Upper lobe of left lung (tissue), 6 donors: ENCODE data around the gene PLEKHG4B. TPM values are rescaled to one million over a fixed set of nuclear protein-coding genes. Genes with fewer than 3 reads are reported as not detected.

ENCODE experiments used
- ATAC-seq, 2 donors: fragments of 200-7000 bp; cut with Tn5 transposase; one replicate each; pipeline ENCODE4 v1.9.1; 2022; ENCODE audit warnings: mild to moderate bottlenecking in 2 of 2, moderate library complexity in 2 of 2; ENCODE audit not compliant: low FRiP score in 2 of 2
- DNase-seq, 2 donors: peaks; one replicate each; pipeline ENCODE4 v3.0.0-alpha.2; 2019 to 2020
- H3K27ac ChIP-seq, 4 donors: fragments of 200-600 bp; sonication (generic); one replicate each; pipeline ENCODE4 v1.5.1; 2016 to 2019
- H3K27me3 ChIP-seq, 4 donors: fragments of 200-600 bp; sonication (generic); one replicate each; pipeline ENCODE4 v1.5.1; 2017 to 2019
- H3K36me3 ChIP-seq, 4 donors: fragments of 200-600 bp; sonication (generic); one replicate each; pipeline ENCODE4 v1.5.1; 2016 to 2019
- H3K4me1 ChIP-seq, 4 donors: fragments of 200-600 bp; sonication (generic); one replicate each; pipeline ENCODE4 v1.5.1; 2018 to 2019
- H3K4me3 ChIP-seq, 4 donors: fragments of 200-600 bp; sonication (generic); one replicate each; pipeline ENCODE4 v1.5.1; 2017 to 2019; ENCODE audit warnings: mild to moderate bottlenecking in 2 of 4, moderate library complexity in 1 of 4
- H3K9me3 ChIP-seq, 4 donors: fragments of 200-600 bp; sonication (generic); one replicate each; pipeline ENCODE4 v1.5.1; 2018 to 2019
- EP300 ChIP-seq, 4 donors: sonication (generic); formaldehyde crosslinking; IDR thresholded peaks; one replicate each; pipeline ENCODE4 v1.5.1; 2017; ENCODE audit warnings: antibody characterized with exemption in 4 of 4, control low read depth in 2 of 4
- POLR2A ChIP-seq, 4 donors: fragments of 450-650 bp; IDR thresholded peaks; one replicate each; pipeline ENCODE4 v1.5.1; 2016 to 2017; ENCODE audit warnings: antibody characterized with exemption in 4 of 4, mild to moderate bottlenecking in 2 of 4
- POLR2AphosphoS5 ChIP-seq, 2 donors: sonication (generic); formaldehyde crosslinking; IDR thresholded peaks; one replicate each; pipeline ENCODE4 v1.5.1; 2017; ENCODE audit warnings: antibody characterized with exemption in 2 of 2
- WGBS, 2 donors: methylation state at CpG; one replicate each; pipeline ENCODE4 v1.1.5; 2017 to 2018; 5-methylcytosine and 5-hydroxymethylcytosine counted together
- total RNA-seq, 6 donors: library from RNA; depleted of rRNA in 4 of 6; stranded (reverse); fragments of >200 nt in 4 of 6; gene quantifications; one replicate each; pipeline versions ENCODE4 v1.1.0 to v1.2.1, GENCODE V29; 2016 to 2021
- TF ChIP-seq, protein P1 (sequence below), 6 experiments: fragments of 450-650 bp in 4 of 6; fragments of 200-600 bp in 2 of 6; sonication (generic) in 2 of 6; IDR thresholded peaks; one replicate each; pipeline ENCODE4 v1.5.1; 2016 to 2019; ENCODE audit warnings: antibody characterized with exemption in 6 of 6
- donor health status: DM: no; HTN: no; CAD: no; lungs with moderate emphysema.
- donor health status: DM: no; HTN: yes; CAD: no; lungs with severe emphysema.

PLEKHG4B gene
- total RNA-seq, 6 donors from 2014 or later, result 0.40 to 5.9 (median 2.9) TPM

DNA sequence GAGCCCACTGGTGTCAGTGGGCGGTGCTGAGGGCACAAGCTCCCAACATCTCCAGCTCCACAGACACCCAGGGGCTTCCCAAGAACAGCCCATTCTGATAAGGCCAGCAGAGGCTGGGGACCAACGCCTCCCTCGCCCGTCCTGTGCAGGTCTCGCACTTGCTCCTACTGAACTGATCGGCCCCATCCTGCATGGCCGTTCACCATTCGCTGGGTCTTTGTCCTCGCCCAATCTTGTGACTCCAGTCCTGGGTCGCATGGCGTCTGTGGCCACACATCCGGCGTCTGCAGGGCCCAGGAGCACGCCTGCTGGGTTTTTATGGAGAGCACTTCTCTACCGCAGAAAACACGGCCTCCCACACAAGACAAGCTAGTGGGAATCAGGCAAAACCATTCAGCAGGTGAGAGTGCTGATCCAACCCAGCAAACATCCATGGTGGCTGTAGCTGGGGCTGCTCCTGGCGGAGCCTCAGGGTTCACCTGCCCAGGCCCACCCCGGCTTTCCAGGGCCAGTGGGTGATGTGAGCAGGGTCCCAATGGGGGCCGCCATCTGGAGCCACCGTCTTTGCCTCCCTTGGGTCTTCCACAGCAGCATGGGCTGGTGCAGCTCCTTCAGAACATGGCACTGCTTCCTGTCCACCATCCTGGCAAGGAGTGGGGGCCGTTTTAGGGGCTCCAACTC is 106.7 kb downstream of the PLEKHG4B start:
- no peak for DNase-seq
- H3K4me1 ChIP-seq, result no peaks in the 10 kb centered on the region
- TF ChIP-seq POLR2A (IDR thresholded peaks at IDR 0.05) (no peak), EP300 (IDR thresholded peaks at IDR 0.05) (no peak), POLR2AphosphoS5 (IDR thresholded peaks at IDR 0.05) (no peak)
- TF ChIP-seq, protein P1, sequence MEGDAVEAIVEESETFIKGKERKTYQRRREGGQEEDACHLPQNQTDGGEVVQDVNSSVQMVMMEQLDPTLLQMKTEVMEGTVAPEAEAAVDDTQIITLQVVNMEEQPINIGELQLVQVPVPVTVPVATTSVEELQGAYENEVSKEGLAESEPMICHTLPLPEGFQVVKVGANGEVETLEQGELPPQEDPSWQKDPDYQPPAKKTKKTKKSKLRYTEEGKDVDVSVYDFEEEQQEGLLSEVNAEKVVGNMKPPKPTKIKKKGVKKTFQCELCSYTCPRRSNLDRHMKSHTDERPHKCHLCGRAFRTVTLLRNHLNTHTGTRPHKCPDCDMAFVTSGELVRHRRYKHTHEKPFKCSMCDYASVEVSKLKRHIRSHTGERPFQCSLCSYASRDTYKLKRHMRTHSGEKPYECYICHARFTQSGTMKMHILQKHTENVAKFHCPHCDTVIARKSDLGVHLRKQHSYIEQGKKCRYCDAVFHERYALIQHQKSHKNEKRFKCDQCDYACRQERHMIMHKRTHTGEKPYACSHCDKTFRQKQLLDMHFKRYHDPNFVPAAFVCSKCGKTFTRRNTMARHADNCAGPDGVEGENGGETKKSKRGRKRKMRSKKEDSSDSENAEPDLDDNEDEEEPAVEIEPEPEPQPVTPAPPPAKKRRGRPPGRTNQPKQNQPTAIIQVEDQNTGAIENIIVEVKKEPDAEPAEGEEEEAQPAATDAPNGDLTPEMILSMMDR (IDR thresholded peaks at IDR 0.05), result no peak
- WGBS, 2 donors, result 94 to 96% methylated on average over 18 to 21 of the region's 21 CpGs
- H3K27me3 ChIP-seq, result no peaks in the 10 kb centered on the region
- H3K4me3 ChIP-seq, result no peak overlapping the region
- H3K36me3 ChIP-seq, result peaks cover 0 to 9% (median 2%) of the 10 kb centered on the region in 4 donors
- ATAC-seq, result no peak
- H3K9me3 ChIP-seq, result no peaks in the 10 kb centered on the region
- no peak overlapping the region for H3K27ac ChIP-seq

DNA sequence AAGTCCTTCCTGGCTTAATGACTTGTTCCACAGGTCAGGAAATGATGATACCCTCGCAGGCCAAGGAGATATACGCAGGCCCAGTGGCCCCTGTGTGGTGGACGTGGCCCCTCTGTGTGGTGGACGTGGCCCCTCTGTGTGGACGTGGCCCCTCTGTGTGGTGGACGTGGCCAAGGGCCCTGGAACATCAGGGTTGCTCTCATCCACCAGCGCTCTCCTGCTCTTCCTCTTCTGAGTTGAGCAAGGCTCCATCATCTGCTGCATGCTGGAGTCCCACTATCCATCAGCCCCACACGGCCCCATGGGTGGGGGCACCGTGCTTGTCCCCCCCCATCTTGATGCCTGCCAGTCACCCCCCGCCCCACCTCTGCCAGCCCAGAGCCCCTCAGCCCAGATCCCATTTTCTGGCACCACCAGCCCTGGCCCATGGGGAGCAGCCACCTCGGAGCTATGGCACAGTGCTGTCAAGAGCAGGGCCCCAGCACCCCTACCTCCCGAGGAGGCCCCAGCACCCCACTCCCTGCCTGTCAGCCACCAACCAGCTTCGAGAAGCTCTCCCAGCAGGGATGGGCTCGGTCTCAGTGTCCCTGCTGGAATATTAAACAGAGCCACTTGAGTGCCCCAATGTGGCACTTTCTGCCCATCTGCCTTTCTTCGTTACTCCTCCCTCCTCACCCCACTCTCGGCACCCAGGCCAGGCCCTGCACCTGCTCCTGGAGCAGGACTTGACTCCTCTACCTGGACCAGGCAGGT is 107.4 kb downstream of the PLEKHG4B start:
- H3K36me3 ChIP-seq, result peaks cover 0 to 16% (median 8%) of the 10 kb centered on the region in 4 donors
- H3K4me1 ChIP-seq, result no peaks in the 10 kb centered on the region
- H3K9me3 ChIP-seq, result no peaks in the 10 kb centered on the region
- DNase-seq (no peak), ATAC-seq (no peak)
- H3K27me3 ChIP-seq, result no peaks in the 10 kb centered on the region
- H3K27ac ChIP-seq, result no peak overlapping the region
- TF ChIP-seq, protein P1 (IDR thresholded peaks at IDR 0.05), result no peak
- no peak for TF ChIP-seq POLR2A (IDR thresholded peaks at IDR 0.05)
- no peak for TF ChIP-seq POLR2AphosphoS5 (IDR thresholded peaks at IDR 0.05)
- no peak for TF ChIP-seq EP300 (IDR thresholded peaks at IDR 0.05)
- no peak overlapping the region for H3K4me3 ChIP-seq
- 92 to 96% methylated on average over 15 to 16 of the region's 16 CpGs for WGBS, 2 donors

DNA sequence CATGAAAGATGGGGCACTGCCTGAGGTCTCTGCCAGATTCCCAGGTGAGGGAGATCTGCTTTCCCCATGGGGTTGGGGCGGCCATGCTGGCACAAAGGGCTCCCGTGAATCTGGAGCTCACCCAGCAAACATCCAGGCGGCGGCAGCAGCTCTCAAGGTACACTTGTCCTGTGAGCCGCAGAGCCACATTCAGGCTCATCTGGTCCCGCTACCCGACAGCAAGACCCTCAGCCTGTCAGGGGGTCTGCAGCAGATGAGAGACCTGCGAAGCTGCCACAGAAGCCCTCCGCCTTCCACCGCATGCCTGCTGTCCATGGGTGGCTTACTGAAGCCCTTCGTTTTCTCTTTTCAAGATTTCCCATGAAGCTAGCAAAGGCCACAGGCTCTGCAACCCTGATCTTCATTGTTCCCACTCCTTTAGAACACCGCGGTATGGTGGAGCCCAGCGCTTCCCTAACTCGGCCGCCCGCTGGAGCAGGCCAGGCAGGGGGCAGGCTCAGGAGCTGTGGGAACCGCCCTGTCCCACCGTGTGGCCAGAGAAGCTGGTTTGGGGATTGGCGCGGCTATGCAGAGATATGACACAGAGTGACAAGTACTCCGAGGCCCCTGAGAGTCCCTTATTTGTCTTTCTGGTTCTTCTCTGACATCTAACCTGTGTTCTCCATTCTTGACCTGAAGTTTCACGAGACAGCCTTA is 108.1 kb downstream of the PLEKHG4B start:
- no peak for DNase-seq

DNA sequence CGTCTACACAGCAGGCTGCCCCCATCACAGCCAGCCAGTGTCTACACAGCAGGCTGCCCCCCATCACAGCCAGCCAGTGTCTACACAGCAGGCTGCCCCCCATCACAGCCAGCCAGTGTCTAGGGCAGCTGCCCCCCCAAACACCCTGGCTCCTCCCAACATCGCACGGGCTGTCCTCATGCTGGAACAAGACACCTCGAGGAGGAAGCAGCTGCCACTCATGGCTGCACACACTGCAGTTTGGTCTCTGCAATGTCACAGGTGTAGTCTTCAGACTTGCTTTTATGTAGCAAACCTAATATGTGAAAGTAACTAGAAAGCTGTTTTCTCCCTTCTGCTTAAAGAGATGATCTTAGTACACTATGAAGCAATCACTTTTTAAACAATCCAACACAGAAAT is 109.0 kb downstream of the PLEKHG4B start:
- H3K9me3 ChIP-seq, result no peaks in the 10 kb centered on the region
- TF ChIP-seq POLR2A (IDR thresholded peaks at IDR 0.05) (no peak), POLR2AphosphoS5 (IDR thresholded peaks at IDR 0.05) (no peak), EP300 (IDR thresholded peaks at IDR 0.05) (no peak)
- TF ChIP-seq, protein P1 (IDR thresholded peaks at IDR 0.05), result no peak
- whole genome bisulfite sequencing, 2 donors, result 54 to 78% methylated on average over 3 of the region's 4 CpGs
- DNase-seq, result no peak
- H3K27ac ChIP-seq, result no peak overlapping the region
- peaks cover 5 to 31% (median 19%) of the 10 kb centered on the region in 4 donors for H3K36me3 ChIP-seq
- ATAC-seq, result no peak
- H3K4me3 ChIP-seq, result no peak overlapping the region
- H3K27me3 ChIP-seq, result no peaks in the 10 kb centered on the region
- no peaks in the 10 kb centered on the region for H3K4me1 ChIP-seq

More for the DNA sequence above, 108.1 kb downstream of the PLEKHG4B start:
- no peak overlapping the region for H3K4me3 ChIP-seq
- peaks cover 3 to 23% (median 13%) of the 10 kb centered on the region in 4 donors for H3K36me3 ChIP-seq
- WGBS, 2 donors, result 86 to 95% methylated on average over 17 to 19 of the region's 23 CpGs
- H3K27me3 ChIP-seq, result no peaks in the 10 kb centered on the region
- ATAC-seq, result no peak
- no peaks in the 10 kb centered on the region for H3K9me3 ChIP-seq
- no peak overlapping the region for H3K27ac ChIP-seq
- no peak for TF ChIP-seq EP300 (IDR thresholded peaks at IDR 0.05)
- TF ChIP-seq POLR2A (IDR thresholded peaks at IDR 0.05), result no peak
- TF ChIP-seq POLR2AphosphoS5 (IDR thresholded peaks at IDR 0.05), result no peak
- TF ChIP-seq, protein P1 (IDR thresholded peaks at IDR 0.05), result no peak
- H3K4me1 ChIP-seq, result no peaks in the 10 kb centered on the region
